ENCODE data around the gene NPEPPS. TPM values are rescaled to one million over a fixed set of nuclear protein-coding genes. Genes with fewer than 3 reads are reported as not detected.

Gene NPEPPS
- total RNA-seq, 1 experiment from 2014 or later = 117 TPM

DNA sequence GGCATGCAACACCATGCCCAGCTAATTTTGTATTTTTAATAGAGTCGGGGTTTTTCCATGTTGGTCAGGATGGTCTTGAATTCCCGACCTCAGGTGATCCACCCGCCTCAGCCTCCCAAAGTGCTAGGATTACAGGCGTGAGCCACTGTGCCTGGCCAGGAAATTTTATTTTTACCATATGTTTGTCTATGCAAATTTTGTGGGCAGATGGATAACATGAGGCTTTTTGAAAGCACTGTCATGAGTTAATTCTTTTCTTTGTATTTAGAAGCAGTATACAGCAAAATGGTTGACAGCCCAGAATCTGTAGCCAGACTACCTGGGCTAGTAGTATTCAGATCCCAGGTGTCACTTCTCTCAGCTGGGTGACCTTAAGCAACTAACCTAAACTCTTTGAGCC, 110.3 kb downstream of the NPEPPS start:
- no peak overlapping the region for H2AK5ac ChIP-seq (ENCODE audit: insufficient read length, low read length)
- no peak overlapping the region for H3K27ac ChIP-seq (ENCODE audit: insufficient read length, low read depth, low read length)
- no peaks in the 10 kb centered on the region for H4K20me1 ChIP-seq (ENCODE audit: control insufficient read depth, insufficient read depth, insufficient read length)
- no peak overlapping the region for H2BK15ac ChIP-seq (ENCODE audit: low read depth, low read length)
- H3K4me2 ChIP-seq (ENCODE audit: insufficient read depth, insufficient read length, low read length) = no peak overlapping the region
- H2BK12ac ChIP-seq (ENCODE audit: insufficient read length, low read depth, low read length) = no peak overlapping the region
- H3K18ac ChIP-seq (ENCODE audit: insufficient read length, low read depth, low read length) = no peak overlapping the region
- Mint-ChIP-seq H3K36me3 (ENCODE audit: insufficient read depth in 1 of 3, low read depth in 3 of 3) (peaks cover 2 to 18% (median 7%) of the 10 kb centered on the region in 3 experiments; a peak in 5 of 7 replicates), H3K4me3 (no peak overlapping the region), H3K4me1 (no peaks in the 10 kb centered on the region), H3K27ac (peak overlapping the region in 1 of 3 experiments; percentile 33; a peak in 1 of 7 replicates), H3K9me3 (no peaks in the 10 kb centered on the region), H3K27me3 (ENCODE audit: low read depth) (no peaks in the 10 kb centered on the region)
- no peak overlapping the region for H2BK5ac ChIP-seq (ENCODE audit: insufficient read length, low read length)
- no peak overlapping the region for H3K4ac ChIP-seq (ENCODE audit: low read depth, low read length)
- no peaks in the 10 kb centered on the region for H3K27me3 ChIP-seq (ENCODE audit: insufficient read depth, low read length)
- H3K23ac ChIP-seq (ENCODE audit: insufficient read length, low read depth, low read length) = no peak overlapping the region
- no CpG with 5 or more reads among the region's 4 CpGs for WGBS (ENCODE audit: extremely low coverage, insufficient read length, low lambda C conversion rate)
- no peak for DNase-seq
- no peaks in the 10 kb centered on the region for H3K23me2 ChIP-seq (ENCODE audit: insufficient read length, low read depth, low read length, poor library complexity, severe bottlenecking)
- H3T11ph ChIP-seq (ENCODE audit: low read length) = no peak overlapping the region
- no peak overlapping the region for H3K56ac ChIP-seq (ENCODE audit: insufficient read length, low read depth, low read length)
- H2AFZ ChIP-seq (ENCODE audit: low read length) = no peak overlapping the region
- no peak overlapping the region for H4K91ac ChIP-seq (ENCODE audit: insufficient read length, low read depth, low read length)
- H3K9me3 ChIP-seq (ENCODE audit: control insufficient read depth, low read depth, low read length) = no peaks in the 10 kb centered on the region
- H3K79me2 ChIP-seq (ENCODE audit: insufficient read depth, low read length) = no peaks in the 10 kb centered on the region
- H3K14ac ChIP-seq (ENCODE audit: insufficient read depth, low read length) = no peak overlapping the region
- no peaks in the 10 kb centered on the region for H3K4me1 ChIP-seq (ENCODE audit: insufficient read depth, low read length)
- no peak overlapping the region for H2BK20ac ChIP-seq (ENCODE audit: low read depth, low read length, poor library complexity, severe bottlenecking)
- no peaks in the 10 kb centered on the region for H3K79me1 ChIP-seq (ENCODE audit: insufficient read depth, low read depth, low read length, poor library complexity, severe bottlenecking)
- TF ChIP-seq, protein P1, sequence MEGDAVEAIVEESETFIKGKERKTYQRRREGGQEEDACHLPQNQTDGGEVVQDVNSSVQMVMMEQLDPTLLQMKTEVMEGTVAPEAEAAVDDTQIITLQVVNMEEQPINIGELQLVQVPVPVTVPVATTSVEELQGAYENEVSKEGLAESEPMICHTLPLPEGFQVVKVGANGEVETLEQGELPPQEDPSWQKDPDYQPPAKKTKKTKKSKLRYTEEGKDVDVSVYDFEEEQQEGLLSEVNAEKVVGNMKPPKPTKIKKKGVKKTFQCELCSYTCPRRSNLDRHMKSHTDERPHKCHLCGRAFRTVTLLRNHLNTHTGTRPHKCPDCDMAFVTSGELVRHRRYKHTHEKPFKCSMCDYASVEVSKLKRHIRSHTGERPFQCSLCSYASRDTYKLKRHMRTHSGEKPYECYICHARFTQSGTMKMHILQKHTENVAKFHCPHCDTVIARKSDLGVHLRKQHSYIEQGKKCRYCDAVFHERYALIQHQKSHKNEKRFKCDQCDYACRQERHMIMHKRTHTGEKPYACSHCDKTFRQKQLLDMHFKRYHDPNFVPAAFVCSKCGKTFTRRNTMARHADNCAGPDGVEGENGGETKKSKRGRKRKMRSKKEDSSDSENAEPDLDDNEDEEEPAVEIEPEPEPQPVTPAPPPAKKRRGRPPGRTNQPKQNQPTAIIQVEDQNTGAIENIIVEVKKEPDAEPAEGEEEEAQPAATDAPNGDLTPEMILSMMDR (conservative IDR thresholded peaks at IDR 0.05) = no peak
- H4K5ac ChIP-seq (ENCODE audit: insufficient read length, low read depth, low read length) = no peak overlapping the region
- H4K8ac ChIP-seq (replicated peaks; ENCODE audit: insufficient read length, low read depth, low read length) = no peak overlapping the region
- no peak overlapping the region for H3K9ac ChIP-seq (ENCODE audit: extremely low read depth, insufficient read length, low read length)
- H2BK120ac ChIP-seq (ENCODE audit: low read depth, low read length, poor library complexity, severe bottlenecking) = no peak overlapping the region
